Erythroblast (primary cell): ENCODE measurements around the gene DOCK4.

Experiments used
- DNase-seq, 2 experiments: peaks; one replicate each; lab custom pipeline; 2025; lab: John Stamatoyannopoulos, UW
- GATA1 ChIP-seq: IDR thresholded peaks from 2 replicates; pipeline ENCODE4 v1.6.1; 2011; ENCODE audit warnings: low read depth, mild to moderate bottlenecking, control low read depth, low read length, moderate library complexity
- POLR2A ChIP-seq: IDR thresholded peaks from 2 replicates; pipeline ENCODE4 v1.6.1; 2011; ENCODE audit warnings: mild to moderate bottlenecking, low read length

DOCK4 gene

GRCh38 chr7:111730057-111730456 is 476.1 kb downstream of the DOCK4 start:
- TF ChIP-seq POLR2A: no peak
- no peak for TF ChIP-seq GATA1
- DNase-seq: no peak

GRCh38 chr7:111729483-111729882 is 476.7 kb downstream of the DOCK4 start:
- TF ChIP-seq GATA1 (no peak), POLR2A (no peak)
- no peak for DNase-seq

GRCh38 chr7:111728635-111728995 is 477.6 kb downstream of the DOCK4 start:
- no peak for TF ChIP-seq GATA1
- TF ChIP-seq POLR2A: no peak
- no peak for DNase-seq

DNA sequence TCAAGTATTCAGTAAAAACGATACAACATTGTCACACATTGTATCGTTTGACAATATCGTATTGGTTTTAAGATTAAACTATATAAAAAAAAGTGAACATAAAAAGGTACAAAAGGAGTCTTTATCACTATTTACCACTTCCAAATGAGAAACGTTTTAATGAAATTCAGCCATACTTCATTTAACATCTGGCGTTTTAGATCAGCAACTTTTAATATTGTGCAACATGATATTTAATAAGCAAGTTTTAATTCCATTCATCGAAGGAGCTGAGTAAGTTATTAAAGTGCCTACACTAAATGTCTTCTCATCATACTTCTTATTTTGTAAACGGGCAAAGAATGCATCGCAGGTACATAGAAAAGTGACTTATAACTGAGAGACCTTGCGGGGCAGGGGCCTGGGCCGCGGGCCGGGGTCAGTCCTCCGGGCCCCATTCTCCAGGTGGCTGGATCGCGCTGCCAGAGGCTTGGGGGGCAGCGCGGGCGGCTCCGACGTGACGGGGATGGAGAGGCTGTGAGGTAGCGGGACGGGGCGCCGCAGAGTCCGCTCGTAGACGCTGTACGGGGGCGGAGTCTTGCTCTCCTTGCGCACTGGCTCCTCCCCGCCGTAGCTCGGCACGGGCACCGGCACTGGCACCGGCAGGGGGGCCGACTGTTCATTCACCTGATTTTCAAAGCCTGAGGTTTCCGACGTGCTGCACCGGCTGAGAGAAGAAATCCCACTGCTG is 478.1 kb downstream of the DOCK4 start:
- no peak for TF ChIP-seq POLR2A
- no peak for TF ChIP-seq GATA1
- no peak for DNase-seq

DNA sequence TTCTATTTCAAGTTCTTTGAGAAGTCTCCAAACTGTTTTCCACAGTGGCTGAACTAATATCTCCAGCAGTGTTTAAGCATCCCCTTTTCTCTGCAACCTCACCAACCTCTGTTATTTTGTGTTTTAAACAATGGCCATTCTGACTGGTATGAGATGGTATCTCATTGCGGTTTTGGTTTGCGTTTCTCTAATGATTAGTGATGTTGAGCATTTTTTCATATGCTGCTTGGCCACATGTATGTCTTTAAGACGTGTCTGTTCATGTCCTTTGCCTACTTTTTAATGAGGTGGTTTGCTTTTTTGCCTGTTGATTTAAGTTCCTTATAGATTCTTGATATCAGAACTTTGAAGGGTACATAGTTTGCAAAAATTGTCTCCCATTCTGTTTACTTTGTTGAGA is 487.3 kb downstream of the DOCK4 start:
- no peak for TF ChIP-seq POLR2A
- TF ChIP-seq GATA1: no peak
- DNase-seq: no peak

GRCh38 chr7:111711426-111712065 is 494.7 kb downstream of the DOCK4 start:
- DNase-seq: no peak
- TF ChIP-seq GATA1 (no peak), POLR2A (no peak)

DNA sequence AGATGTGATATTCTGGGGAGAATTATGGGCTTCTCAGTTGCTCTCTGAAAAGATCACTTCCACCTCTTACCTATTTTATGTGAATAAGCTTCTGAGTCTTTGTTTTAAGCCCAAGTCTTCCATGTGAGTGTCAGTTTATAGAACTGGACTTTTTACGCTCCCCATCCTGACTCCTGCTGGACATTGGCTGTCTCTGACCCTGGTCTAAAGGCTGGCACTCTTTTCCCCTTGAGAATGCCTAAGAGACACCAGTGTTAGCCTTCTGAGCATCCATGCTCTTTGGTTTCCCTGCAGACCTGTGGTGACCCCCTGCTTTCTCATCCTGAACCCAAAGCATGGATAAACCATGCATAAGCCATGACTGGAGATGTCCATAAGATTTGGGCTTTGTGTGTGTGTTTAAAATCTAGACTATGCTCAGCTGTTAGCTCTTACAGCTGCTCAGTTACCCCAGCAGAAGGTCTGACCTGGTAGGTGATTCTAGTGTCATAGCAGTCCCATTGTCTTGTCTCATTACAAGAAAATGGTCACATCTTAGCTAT is 495.3 kb downstream of the DOCK4 start:
- no peak for TF ChIP-seq GATA1
- no peak for TF ChIP-seq POLR2A

DNA sequence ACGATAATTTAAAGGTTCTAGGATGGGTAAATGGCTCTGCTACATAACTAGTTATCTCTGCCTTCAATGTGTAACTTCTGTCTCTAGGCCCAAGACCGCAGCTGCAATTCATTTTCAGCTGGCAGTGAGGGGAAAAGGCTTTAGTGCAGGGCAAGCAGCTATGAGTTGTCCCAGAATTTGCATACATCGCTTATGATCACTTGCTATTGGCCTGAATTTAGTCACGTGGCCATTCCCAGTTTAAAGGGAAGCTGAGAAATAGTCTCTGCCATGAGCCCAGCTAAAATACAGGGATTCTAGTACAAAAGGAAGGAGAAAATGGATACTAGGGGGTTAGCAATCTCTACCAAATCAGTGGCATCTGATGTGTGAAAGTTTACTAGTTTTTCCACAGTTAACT is 498.1 kb downstream of the DOCK4 start:
- no peak for TF ChIP-seq GATA1

More for the DNA sequence above, 495.3 kb downstream of the DOCK4 start:
- DNase-seq: no peak

DNA sequence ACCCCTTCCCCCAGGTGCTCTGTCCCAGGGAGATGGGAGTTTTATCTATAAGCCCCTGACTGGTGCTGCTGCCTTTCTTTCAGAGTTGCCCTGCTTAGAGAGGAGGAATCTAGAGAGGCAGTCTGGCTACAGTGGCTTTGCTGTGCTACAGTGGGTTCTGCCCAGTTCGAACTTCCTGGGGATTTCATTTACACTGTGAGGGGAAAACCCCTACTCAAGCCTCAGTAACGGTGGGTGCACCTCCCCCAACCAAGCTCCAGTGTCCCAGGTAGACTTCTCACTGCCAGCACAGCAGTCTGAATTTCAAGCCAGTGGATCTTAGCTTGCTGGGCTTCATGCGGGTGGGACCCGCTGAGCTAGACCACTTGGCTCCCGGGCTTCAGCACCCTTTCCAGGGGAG is 500.4 kb downstream of the DOCK4 start:
- DNase-seq: no peak
- no peak for TF ChIP-seq GATA1
- TF ChIP-seq POLR2A: no peak

More for the DNA sequence above, 498.1 kb downstream of the DOCK4 start:
- DNase-seq: no peak

DNA sequence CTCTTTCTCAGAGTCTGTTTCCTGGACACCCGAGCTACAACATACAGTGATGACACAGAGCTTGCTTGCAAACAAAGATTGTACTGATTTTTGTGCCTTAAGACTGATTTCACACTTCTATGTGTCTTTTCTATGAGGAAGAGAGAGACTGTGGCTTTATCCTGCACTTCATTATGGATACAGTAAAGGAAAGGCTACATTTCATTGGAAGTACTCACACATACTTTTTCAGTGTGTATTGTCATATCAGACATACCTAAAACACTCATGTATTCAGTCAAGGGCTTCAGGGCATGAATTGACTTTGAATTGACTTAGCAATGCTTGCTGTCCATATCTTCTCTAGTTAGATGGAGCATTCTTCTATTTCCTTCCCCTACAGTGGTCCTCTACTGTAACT is 508.4 kb downstream of the DOCK4 start:
- TF ChIP-seq POLR2A: no peak
- no peak for TF ChIP-seq GATA1
- no peak for DNase-seq

GRCh38 chr7:111694376-111694775 is 511.8 kb downstream of the DOCK4 start:
- no peak for DNase-seq

GRCh38 chr7:111690364-111691111 is 515.7 kb downstream of the DOCK4 start:
- no peak for TF ChIP-seq GATA1
- TF ChIP-seq POLR2A: no peak
- DNase-seq: no peak

More at GRCh38 chr7:111694376-111694775, 511.8 kb downstream of the DOCK4 start:
- TF ChIP-seq GATA1 (no peak), POLR2A (no peak)

GRCh38 chr7:111685349-111685748 is 520.9 kb downstream of the DOCK4 start:
- TF ChIP-seq GATA1 (no peak), POLR2A (no peak)
- no peak for DNase-seq

GRCh38 chr7:111682588-111683340 is 523.4 kb downstream of the DOCK4 start:
- no peak for DNase-seq

More at GRCh38 chr7:111682588-111683340, 523.4 kb downstream of the DOCK4 start:
- TF ChIP-seq POLR2A (no peak), GATA1 (no peak)
